Transverse colon (tissue), 4 donors: Measurements from ENCODE around the gene TIRAP. TPM values are rescaled to one million over a fixed set of nuclear protein-coding genes. Genes with fewer than 3 reads are reported as not detected.

Source experiments
- DNase-seq: peaks from one replicate; pipeline ENCODE4 v3.0.0-alpha.2; 2019
- H3K27ac ChIP-seq, 4 donors: fragments of 200-600 bp; sonication (generic); 2 replicates each; pipeline ENCODE4 v1.5.1; 2016 to 2018; ENCODE audit warnings: inconsistent platforms in 4 of 4
- H3K27me3 ChIP-seq: fragments of 200-600 bp; sonication (generic); 2 replicates; pipeline ENCODE4 v1.5.1; 2017; ENCODE audit warnings: inconsistent platforms
- H3K36me3 ChIP-seq, 4 donors: fragments of 200-600 bp; sonication (generic); 2 replicates each; pipeline ENCODE4 v1.5.1; 2017 to 2019; ENCODE audit warnings: inconsistent platforms in 4 of 4
- H3K4me1 ChIP-seq, 4 donors: fragments of 200-600 bp; sonication (generic); 2 replicates each; pipeline ENCODE4 v1.5.1; 2017 to 2020; ENCODE audit warnings: inconsistent platforms in 4 of 4
- H3K4me3 ChIP-seq, 4 donors: fragments of 200-600 bp; sonication (generic); 1 replicate in 1 of 4; 2 replicates in 3 of 4; pipeline versions ENCODE4 v1.5.1 to v1.6.1; 2017 to 2019; ENCODE audit warnings: inconsistent platforms in 4 of 4
- H3K9me3 ChIP-seq, 2 donors: fragments of 200-600 bp; sonication (generic); 2 replicates each; pipeline ENCODE4 v1.5.1; 2017 to 2019; ENCODE audit warnings: inconsistent platforms in 2 of 2
- CTCF ChIP-seq, 5 experiments: fragments of 200-600 bp in 3 of 5; fragments of 450-650 bp in 2 of 5; sonication (generic) in 3 of 5; IDR thresholded peaks; 1 replicate in 2 of 5; 2 replicates in 3 of 5; pipeline ENCODE4 v1.5.1; 2016 to 2017; ENCODE audit warnings: antibody characterized with exemption in 5 of 5, inconsistent platforms in 3 of 5, mild to moderate bottlenecking in 2 of 5, moderate library complexity in 1 of 5
- EP300 ChIP-seq: sonication (generic); formaldehyde crosslinking; IDR thresholded peaks from one replicate; pipeline ENCODE4 v1.6.1; 2017; ENCODE audit warnings: antibody characterized with exemption, low read depth
- POLR2A ChIP-seq: fragments of 450-650 bp; IDR thresholded peaks from one replicate; pipeline ENCODE4 v1.6.1; 2016; ENCODE audit warnings: antibody characterized with exemption, mild to moderate bottlenecking, moderate library complexity
- POLR2AphosphoS5 ChIP-seq, 3 donors: sonication (generic); formaldehyde crosslinking; IDR thresholded peaks; one replicate each; pipeline ENCODE4 v1.6.1; 2016; ENCODE audit warnings: antibody characterized with exemption in 3 of 3
- WGBS, 2 donors: methylation state at CpG; one replicate each; pipeline ENCODE4 v1.1.5; 2018; ENCODE audit warnings: low coverage in 1 of 2; 5-methylcytosine and 5-hydroxymethylcytosine counted together
- in situ Hi-C, 4 donors: fragments of 200-750 bp; cut with MboI; loops; one replicate each; pipeline versions ENCODE4 v1.15.0 to v1.15.1; 2017; ENCODE audit warnings: low sequenced_read_pairs in 3 of 4, low pct_ligation_motif_present in 1 of 4, low pct_unique_long_range_greater_than_20kb in 1 of 4
- intact Hi-C: fragments of 100-400 bp; cut with DNase I; formaldehyde crosslinking; loops from one replicate; pipeline ENCODE4 v1.15.1; 2023; ENCODE audit warnings: low total_unique reads
- total RNA-seq, 4 donors: library from RNA; depleted of rRNA; stranded (reverse); fragments of >200 nt; gene quantifications; one replicate each; pipeline ENCODE4 v1.1.0, GENCODE V29; 2016

Gene TIRAP
- total RNA-seq, 4 donors from 2014 or later = 5.8 to 38.9 (median 20.3) TPM

GRCh38 chr11:126268361-126268707 is 14.6 kb upstream of the TIRAP start:
- H3K27me3 ChIP-seq = no peaks in the 10 kb centered on the region
- H3K36me3 ChIP-seq = peaks cover 0 to 34% (median 16%) of the 10 kb centered on the region in 4 donors
- peaks cover 9 to 21% (median 15%) of the 10 kb centered on the region in 4 donors for H3K4me1 ChIP-seq
- WGBS, 2 donors = 0 to 1% methylated on average over 11 to 23 of the region's 23 CpGs
- H3K27ac ChIP-seq = peak overlapping the region; percentile 88 to 98 (median 92)
- TF ChIP-seq POLR2AphosphoS5 (IDR thresholded peaks at IDR 0.05) (no peak), POLR2A (no peak), CTCF (IDR thresholded peaks at IDR 0.05) (no peak), EP300 (no peak)
- H3K4me3 ChIP-seq = peak overlapping the region; percentile 68 to 95 (median 82)
- intact Hi-C loops = no loop called here
- no peak for DNase-seq
- in situ Hi-C loops = no loop called here
- H3K9me3 ChIP-seq = no peaks in the 10 kb centered on the region

- in situ Hi-C loops = no loop called here
Observed at GRCh38 chr11:126268708-126269579, 13.9 kb upstream of the TIRAP start, which contains the start of the genes FOXRED1 and SRPRA. TSS of gene FOXRED1 (plus strand) at chr11:126269154. CDS start at chr11:126269207, 53 bp downstream. TSS of gene SRPRA (minus strand) at chr11:126268895. CDS start at chr11:126268804, 91 bp downstream.

GRCh38 chr11:126277322-126277721 is 5.6 kb upstream of the TIRAP start:
- in situ Hi-C loops = no loop called here

More at GRCh38 chr11:126268708-126269579, 13.9 kb upstream of the TIRAP start, which contains the start of the genes FOXRED1 and SRPRA:
- Histone ChIP-seq H3K36me3 (peaks cover 0 to 28% (median 13%) of the 10 kb centered on the region in 4 donors), H3K4me3 (peak within 1 kb of the TSS; percentile 68 to 95 (median 82)), H3K4me1 (peaks cover 9 to 21% (median 15%) of the 10 kb centered on the region in 4 donors), H3K27ac (peak within 1 kb of the TSS; percentile 88 to 98 (median 92)), H3K27me3 (no peaks in the 10 kb centered on the region), H3K9me3 (no peaks in the 10 kb centered on the region)
- intact Hi-C loops = no loop called here
- peak; percentile 100 for DNase-seq
- TF ChIP-seq POLR2A (peak; percentile 90), EP300 (peak; percentile 54), CTCF (IDR thresholded peaks at IDR 0.05) (no peak), POLR2AphosphoS5 (IDR thresholded peaks at IDR 0.05) (peak; percentile 82 to 96 (median 92))
- WGBS, 2 donors = 1% methylated on average over 48 of the region's 64 CpGs; no CpG with 5 or more reads in 1 of the 2 donors

More at GRCh38 chr11:126277322-126277721, 5.6 kb upstream of the TIRAP start:
- Histone ChIP-seq H3K36me3 (no peaks in the 10 kb centered on the region), H3K4me1 (peaks cover 5 to 10% (median 6%) of the 10 kb centered on the region in 4 donors), H3K27ac (no peak overlapping the region), H3K27me3 (no peaks in the 10 kb centered on the region), H3K9me3 (no peaks in the 10 kb centered on the region), H3K4me3 (no peak overlapping the region)
- intact Hi-C loops = no loop called here
- TF ChIP-seq POLR2AphosphoS5 (IDR thresholded peaks at IDR 0.05) (no peak), CTCF (IDR thresholded peaks at IDR 0.05) (no peak), POLR2A (no peak), EP300 (no peak)
- 93 to 100% methylated on average over 1 to 10 of the region's 11 CpGs for WGBS, 2 donors
- DNase-seq = no peak
